HL-60/S4 (cell line): Measurements from ENCODE around the gene KCNE5.
"Not testable (repeated sequence)": the region's sequence is repeated elsewhere in the genome, so short reads cannot be mapped to it uniquely, and the experiment has no call there.

Source experiments
- in situ Hi-C: fragments of 300-500 bp; cut with MboI; formaldehyde crosslinking; loops from 2 replicates; pipeline ENCODE4 v1.14.3; 2022; ENCODE audit warnings: low sequenced_read_pairs

KCNE5 gene

GRCh38 chrX:109624641-109625616 is at the start of gene KCNE5:
Gene KCNE5, minus strand, starts transcription at chrX:109625172. Its CDS starts 152 bp downstream, at chrX:109625020.
- in situ Hi-C loops = no loop called here

- in situ Hi-C loops = no loop called here
Observed at GRCh38 chrX:109672239-109672638, 47.3 kb upstream of the KCNE5 start.

- in situ Hi-C loops = not testable (repeated sequence)
Observed at GRCh38 chrX:109671170-109671569, 46.2 kb upstream of the KCNE5 start.

GRCh38 chrX:109667986-109668385 is 43.0 kb upstream of the KCNE5 start:
- in situ Hi-C loops = no loop called here

- in situ Hi-C loops = no loop called here
Observed at GRCh38 chrX:109660435-109661143, 35.6 kb upstream of the KCNE5 start.

- in situ Hi-C loops = no loop called here
Observed at GRCh38 chrX:109658391-109658790, 33.4 kb upstream of the KCNE5 start.

- in situ Hi-C loops = not testable (repeated sequence)
Observed at GRCh38 chrX:109657364-109657763, 32.4 kb upstream of the KCNE5 start.

- in situ Hi-C loops = no loop called here
Observed at GRCh38 chrX:109656774-109657173, 31.8 kb upstream of the KCNE5 start.

- in situ Hi-C loops = no loop called here
Observed at GRCh38 chrX:109655502-109656201, 30.7 kb upstream of the KCNE5 start.

GRCh38 chrX:109654516-109655109 is 29.6 kb upstream of the KCNE5 start:
- in situ Hi-C loops = no loop called here

- in situ Hi-C loops = not testable (repeated sequence)
Observed at GRCh38 chrX:109644671-109645070, 19.7 kb upstream of the KCNE5 start.

- in situ Hi-C loops = no loop called here
Observed at GRCh38 chrX:109643687-109644086, 18.7 kb upstream of the KCNE5 start.

GRCh38 chrX:109638158-109638557 is 13.2 kb upstream of the KCNE5 start:
- in situ Hi-C loops = loop anchor here (10.0 kb wide), 1 partner anchor 153 kb away; the partner anchor contains the start of gene GUCY2F

- in situ Hi-C loops = loop anchor here (10.0 kb wide), 1 partner anchor 153 kb away; the partner anchor contains the start of gene GUCY2F
Observed at GRCh38 chrX:109637477-109637876, 12.5 kb upstream of the KCNE5 start.

GRCh38 chrX:109635146-109635545 is 10.2 kb upstream of the KCNE5 start:
- in situ Hi-C loops = loop anchor here (10.0 kb wide), 1 partner anchor 150 kb away; the partner anchor contains the start of gene GUCY2F

GRCh38 chrX:109632906-109633504 is 8.0 kb upstream of the KCNE5 start:
- in situ Hi-C loops = loop anchor here (10.0 kb wide), 1 partner anchor 148 kb away; the partner anchor contains the start of gene GUCY2F

GRCh38 chrX:109629310-109629709 is 4.3 kb upstream of the KCNE5 start:
- in situ Hi-C loops = no loop called here

- in situ Hi-C loops = no loop called here
Observed at GRCh38 chrX:109626637-109627036, 1.7 kb upstream of the KCNE5 start.

GRCh38 chrX:109623997-109624396 is 975 bp downstream of the KCNE5 start:
- in situ Hi-C loops = no loop called here

GRCh38 chrX:109622270-109622669 is 2.7 kb downstream of the KCNE5 start:
- in situ Hi-C loops = no loop called here
